ENCODE results near the gene ZNF732. TPM values are rescaled to one million over a fixed set of nuclear protein-coding genes. Genes with fewer than 3 reads are reported as not detected.

The ZNF732 gene
- polyA plus RNA-seq, 3 donors = not detected

- no peak for DNase-seq
- TF ChIP-seq CTCF (IDR thresholded peaks at IDR 0.05) = no peak
- Histone ChIP-seq H3K36me3 (replicated peaks in 1 of 2; ENCODE audit: control insufficient read depth in 1 of 2, insufficient read depth in 2 of 2, low read length in 2 of 2) (no peaks in the 10 kb centered on the region), H3K27me3 (ENCODE audit: control insufficient read depth in 2 of 2, insufficient read depth in 2 of 2, low read length in 2 of 2) (no peaks in the 10 kb centered on the region), H3K4me1 (ENCODE audit: control insufficient read depth in 1 of 2, insufficient read depth in 2 of 2, low read length in 2 of 2) (no peaks in the 10 kb centered on the region), H4K20me1 (ENCODE audit: insufficient read depth, low read length) (no peaks in the 10 kb centered on the region), H3K9ac (ENCODE audit: insufficient read depth, low read length, poor library complexity, severe bottlenecking) (no peak overlapping the region), H3K4me3 (replicated peaks in 1 of 3; ENCODE audit: low read depth in 2 of 3, low read length in 3 of 3) (no peak overlapping the region), H2AFZ (ENCODE audit: insufficient read depth, low read depth, low read length, poor library complexity, severe bottlenecking) (no peak overlapping the region), H3K9me3 (replicated peaks in 1 of 2; ENCODE audit: control insufficient read depth in 1 of 2, insufficient read depth in 1 of 2, low read length in 2 of 2) (peaks cover 43 to 66% of the 10 kb centered on the region in 2 donors), H3K27ac (ENCODE audit: low read depth in 1 of 2, low read length in 2 of 2) (no peak overlapping the region), H3K79me2 (ENCODE audit: insufficient read depth, low read length) (no peaks in the 10 kb centered on the region), H3K4me2 (replicated peaks; ENCODE audit: extremely low read depth, low read length, poor library complexity, severe bottlenecking) (no peak overlapping the region)
- WGBS (ENCODE audit: insufficient coverage) = 100% methylated on average over 2 of the region's 8 CpGs
- H3K9me3 Mint-ChIP-seq = peaks cover 20 to 81% (median 59%) of the 10 kb centered on the region in 7 donors
- peaks cover 0 to 2% (median 0%) of the 10 kb centered on the region in 3 donors for H3K27me3 Mint-ChIP-seq (ENCODE audit: low read depth in 3 of 3)
- intact Hi-C loops (cut with micrococcal nuclease) = no loop called here
- H3K4me3 Mint-ChIP-seq = no peak overlapping the region
- H3K36me3 Mint-ChIP-seq = no peaks in the 10 kb centered on the region
- H3K27ac Mint-ChIP-seq = no peak overlapping the region
- no peaks in the 10 kb centered on the region for H3K4me1 Mint-ChIP-seq
Observed at GRCh38 chr4:328729-329128, 23.5 kb upstream of the ZNF732 start.

- H3K4me1 ChIP-seq (ENCODE audit: control insufficient read depth in 1 of 2, insufficient read depth in 2 of 2, low read length in 2 of 2) = no peaks in the 10 kb centered on the region
- 71% methylated on average over 1 of the region's 1 CpG for WGBS (ENCODE audit: insufficient coverage)
- H4K20me1 ChIP-seq (ENCODE audit: insufficient read depth, low read length) = no peaks in the 10 kb centered on the region
- H3K4me3 ChIP-seq (replicated peaks in 1 of 3; ENCODE audit: low read depth in 2 of 3, low read length in 3 of 3) = no peak overlapping the region
- H3K36me3 ChIP-seq (replicated peaks in 1 of 2; ENCODE audit: control insufficient read depth in 1 of 2, insufficient read depth in 2 of 2, low read length in 2 of 2) = no peaks in the 10 kb centered on the region
- no peak overlapping the region for H2AFZ ChIP-seq (ENCODE audit: insufficient read depth, low read depth, low read length, poor library complexity, severe bottlenecking)
- intact Hi-C loops (cut with micrococcal nuclease) = no loop called here
- H3K27me3 Mint-ChIP-seq (ENCODE audit: low read depth in 3 of 3) = peaks cover 0 to 14% (median 8%) of the 10 kb centered on the region in 3 donors
- H3K4me3 Mint-ChIP-seq = no peak overlapping the region
- H3K9me3 ChIP-seq (replicated peaks in 1 of 2; ENCODE audit: control insufficient read depth in 1 of 2, insufficient read depth in 1 of 2, low read length in 2 of 2) = peaks cover 30 to 59% of the 10 kb centered on the region in 2 donors
- no peaks in the 10 kb centered on the region for H3K79me2 ChIP-seq (ENCODE audit: insufficient read depth, low read length)
- TF ChIP-seq CTCF (IDR thresholded peaks at IDR 0.05) = no peak
- no peak overlapping the region for H3K4me2 ChIP-seq (replicated peaks; ENCODE audit: extremely low read depth, low read length, poor library complexity, severe bottlenecking)
- H3K9me3 Mint-ChIP-seq = peaks cover 30 to 75% (median 56%) of the 10 kb centered on the region in 7 donors
- H3K27me3 ChIP-seq (ENCODE audit: control insufficient read depth in 2 of 2, insufficient read depth in 2 of 2, low read length in 2 of 2) = no peaks in the 10 kb centered on the region
- no peak overlapping the region for H3K27ac Mint-ChIP-seq
- no peaks in the 10 kb centered on the region for H3K4me1 Mint-ChIP-seq
- H3K9ac ChIP-seq (ENCODE audit: insufficient read depth, low read length, poor library complexity, severe bottlenecking) = no peak overlapping the region
- no peaks in the 10 kb centered on the region for H3K36me3 Mint-ChIP-seq
- DNase-seq = no peak
- no peak overlapping the region for H3K27ac ChIP-seq (ENCODE audit: low read depth in 1 of 2, low read length in 2 of 2)
Observed at GRCh38 chr4:314296-314903, 9.1 kb upstream of the ZNF732 start.

All from CD14-positive monocyte (primary cell).